GM04503 (cell line): ENCODE measurements around the gene TNRC6B.
"Not testable (repeated sequence)": the region's sequence is repeated elsewhere in the genome, so short reads cannot be mapped to it uniquely, and the experiment has no call there.

Experiments used
- DNase-seq: peaks from one replicate; pipeline ENCODE4 v3.0.0-alpha.2; 2012; ENCODE audit warnings: low read depth

TNRC6B gene, protein sequence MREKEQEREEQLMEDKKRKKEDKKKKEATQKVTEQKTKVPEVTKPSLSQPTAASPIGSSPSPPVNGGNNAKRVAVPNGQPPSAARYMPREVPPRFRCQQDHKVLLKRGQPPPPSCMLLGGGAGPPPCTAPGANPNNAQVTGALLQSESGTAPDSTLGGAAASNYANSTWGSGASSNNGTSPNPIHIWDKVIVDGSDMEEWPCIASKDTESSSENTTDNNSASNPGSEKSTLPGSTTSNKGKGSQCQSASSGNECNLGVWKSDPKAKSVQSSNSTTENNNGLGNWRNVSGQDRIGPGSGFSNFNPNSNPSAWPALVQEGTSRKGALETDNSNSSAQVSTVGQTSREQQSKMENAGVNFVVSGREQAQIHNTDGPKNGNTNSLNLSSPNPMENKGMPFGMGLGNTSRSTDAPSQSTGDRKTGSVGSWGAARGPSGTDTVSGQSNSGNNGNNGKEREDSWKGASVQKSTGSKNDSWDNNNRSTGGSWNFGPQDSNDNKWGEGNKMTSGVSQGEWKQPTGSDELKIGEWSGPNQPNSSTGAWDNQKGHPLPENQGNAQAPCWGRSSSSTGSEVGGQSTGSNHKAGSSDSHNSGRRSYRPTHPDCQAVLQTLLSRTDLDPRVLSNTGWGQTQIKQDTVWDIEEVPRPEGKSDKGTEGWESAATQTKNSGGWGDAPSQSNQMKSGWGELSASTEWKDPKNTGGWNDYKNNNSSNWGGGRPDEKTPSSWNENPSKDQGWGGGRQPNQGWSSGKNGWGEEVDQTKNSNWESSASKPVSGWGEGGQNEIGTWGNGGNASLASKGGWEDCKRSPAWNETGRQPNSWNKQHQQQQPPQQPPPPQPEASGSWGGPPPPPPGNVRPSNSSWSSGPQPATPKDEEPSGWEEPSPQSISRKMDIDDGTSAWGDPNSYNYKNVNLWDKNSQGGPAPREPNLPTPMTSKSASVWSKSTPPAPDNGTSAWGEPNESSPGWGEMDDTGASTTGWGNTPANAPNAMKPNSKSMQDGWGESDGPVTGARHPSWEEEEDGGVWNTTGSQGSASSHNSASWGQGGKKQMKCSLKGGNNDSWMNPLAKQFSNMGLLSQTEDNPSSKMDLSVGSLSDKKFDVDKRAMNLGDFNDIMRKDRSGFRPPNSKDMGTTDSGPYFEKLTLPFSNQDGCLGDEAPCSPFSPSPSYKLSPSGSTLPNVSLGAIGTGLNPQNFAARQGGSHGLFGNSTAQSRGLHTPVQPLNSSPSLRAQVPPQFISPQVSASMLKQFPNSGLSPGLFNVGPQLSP (N-terminal part only)

DNA sequence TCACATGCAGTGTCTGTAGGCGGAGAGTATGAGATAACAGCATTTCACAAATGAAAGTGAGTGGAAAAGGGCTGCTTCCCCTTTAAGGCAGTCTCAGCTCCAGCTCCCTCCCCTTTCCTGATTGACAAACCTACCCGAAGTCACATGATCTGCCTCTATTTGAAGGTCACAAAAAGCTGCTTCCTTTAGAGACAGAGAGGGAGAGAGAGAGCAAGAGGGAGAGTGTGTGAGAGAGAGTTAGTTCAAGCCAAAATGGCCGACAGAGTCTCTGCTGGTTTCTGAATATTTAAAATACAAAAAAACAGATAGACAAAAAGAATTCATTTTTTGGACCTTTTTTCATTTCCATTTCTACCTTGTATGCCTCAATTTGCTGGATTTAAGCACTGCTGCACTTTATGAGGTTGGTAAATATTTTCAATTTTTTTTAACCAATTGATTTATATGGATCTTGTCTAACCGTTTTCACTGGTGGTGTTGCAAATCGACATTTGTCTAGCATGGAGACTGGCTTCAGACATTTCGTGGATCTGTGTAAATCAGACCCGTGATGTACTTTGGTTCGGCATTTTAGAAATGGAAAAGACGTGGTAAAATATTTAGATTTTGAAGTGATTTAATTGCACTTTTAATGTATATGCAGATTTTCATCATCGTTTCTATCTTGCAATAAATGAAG is at the start of gene TNRC6B:
Gene TNRC6B (plus strand): TSS at position 188 of the 679 bp plus-strand sequence. CDS start 211 bp downstream, at position 399.
- peak; percentile 97 for DNase-seq

GRCh38 chr22:40128989-40129388 is 48.7 kb upstream of the TNRC6B start:
- no peak for DNase-seq

- DNase-seq: no peak
Observed at GRCh38 chr22:40137132-40137531, 40.6 kb upstream of the TNRC6B start.

GRCh38 chr22:40138866-40139265 is 38.9 kb upstream of the TNRC6B start:
- no peak for DNase-seq

GRCh38 chr22:40147388-40148176 is 30.1 kb upstream of the TNRC6B start:
- no peak for DNase-seq

GRCh38 chr22:40153192-40153591 is 24.5 kb upstream of the TNRC6B start:
- no peak for DNase-seq

DNA sequence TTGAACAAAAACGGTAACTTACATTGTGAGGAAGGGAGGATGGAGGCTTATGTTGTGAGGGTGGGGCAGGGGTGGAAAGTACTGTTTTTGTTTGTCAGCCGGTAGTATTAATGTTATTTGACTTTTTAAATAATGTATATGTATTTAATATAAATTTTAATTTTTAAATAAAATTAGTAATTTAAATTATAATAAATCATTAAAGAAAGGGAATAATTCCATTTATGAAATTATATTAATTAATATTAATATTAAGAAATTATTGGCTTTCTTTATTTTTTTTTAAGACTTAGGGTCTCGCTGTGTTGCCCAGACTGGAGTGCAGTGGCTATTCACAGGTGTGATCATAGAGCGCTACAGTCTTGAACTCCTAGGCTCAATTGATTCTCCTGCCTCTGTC is 24.0 kb upstream of the TNRC6B start:
- DNase-seq: no peak

DNA sequence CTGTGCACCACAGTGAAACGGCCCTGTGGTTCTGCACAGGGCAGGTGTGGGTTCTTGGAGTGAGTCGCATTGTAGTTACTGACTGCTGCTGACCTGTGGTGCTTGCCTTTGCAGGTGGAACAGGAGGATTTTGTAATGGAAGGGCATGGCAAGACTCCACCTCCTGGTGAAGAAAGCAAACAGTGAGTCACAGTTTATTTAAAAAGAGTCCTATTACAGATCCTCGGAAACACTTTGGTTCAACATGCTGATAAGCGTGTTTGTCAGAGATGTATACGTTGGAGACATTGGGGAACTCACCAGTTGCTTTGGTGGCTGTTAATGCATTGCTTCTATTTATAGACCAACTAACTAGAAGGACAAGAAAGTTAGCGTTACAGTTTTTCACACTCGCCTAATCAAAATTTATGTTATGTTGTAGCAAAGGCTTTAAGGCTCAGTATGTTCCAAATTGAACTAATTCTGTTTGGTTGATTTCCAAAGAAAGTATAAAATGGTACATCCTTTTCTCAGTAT is 21.7 kb upstream of the TNRC6B start:
- no peak for DNase-seq

DNA sequence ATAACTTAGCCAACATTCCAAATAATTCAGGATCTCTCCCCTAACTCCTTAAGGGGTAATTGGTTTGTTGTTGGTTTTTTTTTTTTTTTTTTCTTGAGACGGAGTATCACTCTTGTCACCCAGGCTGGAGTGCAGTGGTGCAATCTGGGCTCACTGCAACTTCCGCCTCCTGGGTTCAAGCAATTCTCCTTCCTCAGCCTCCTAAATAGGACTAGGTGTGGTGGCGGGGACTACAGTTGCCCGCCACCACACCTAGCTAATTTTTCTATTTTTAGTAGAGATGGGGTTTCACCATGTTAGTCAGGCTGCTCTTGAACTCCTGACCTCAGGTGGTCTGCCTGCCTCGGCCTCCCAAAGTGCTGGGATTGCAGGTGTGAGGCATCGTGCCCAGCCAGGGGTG is 21.0 kb upstream of the TNRC6B start:
- not testable (repeated sequence) for DNase-seq

GRCh38 chr22:40157330-40157945 is 20.3 kb upstream of the TNRC6B start:
- no peak for DNase-seq

GRCh38 chr22:40161194-40161593 is 16.5 kb upstream of the TNRC6B start:
- DNase-seq: no peak

GRCh38 chr22:40165537-40165936 is 12.2 kb upstream of the TNRC6B start:
- not testable (repeated sequence) for DNase-seq

DNA sequence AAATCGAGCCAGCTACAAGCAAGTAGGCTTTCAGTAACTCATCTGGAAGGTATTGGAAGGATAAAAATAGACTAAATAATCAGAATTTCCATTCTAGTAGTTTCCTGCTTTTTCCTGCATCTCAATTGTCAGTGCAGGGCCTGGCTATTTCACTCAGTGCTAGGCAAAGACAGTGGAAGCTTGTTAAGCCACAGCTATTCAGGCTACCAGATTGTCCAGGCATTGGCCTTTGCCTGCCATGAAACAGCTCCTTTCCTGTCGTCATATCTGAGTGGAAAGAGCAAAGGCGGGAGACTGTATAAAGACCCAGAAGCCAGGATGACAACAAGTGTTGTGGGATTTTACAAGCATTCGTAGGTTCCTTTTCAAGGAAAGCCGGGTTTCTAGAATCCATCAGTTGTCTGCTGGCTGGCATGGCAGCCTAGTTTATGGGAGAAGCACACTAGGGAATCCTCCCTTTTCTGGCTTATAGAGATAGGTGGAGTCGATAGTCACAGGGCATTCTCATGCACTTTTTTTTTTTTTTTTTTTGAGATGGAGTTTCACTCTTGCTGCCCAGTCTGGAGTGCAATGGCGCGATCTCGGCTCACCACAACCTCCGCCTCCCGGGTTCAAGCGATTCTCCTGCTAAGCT is 2.0 kb upstream of the TNRC6B start:
- no peak for DNase-seq

- no peak for DNase-seq
Observed at GRCh38 chr22:40176921-40177737, 596 bp upstream of the TNRC6B start.

DNA sequence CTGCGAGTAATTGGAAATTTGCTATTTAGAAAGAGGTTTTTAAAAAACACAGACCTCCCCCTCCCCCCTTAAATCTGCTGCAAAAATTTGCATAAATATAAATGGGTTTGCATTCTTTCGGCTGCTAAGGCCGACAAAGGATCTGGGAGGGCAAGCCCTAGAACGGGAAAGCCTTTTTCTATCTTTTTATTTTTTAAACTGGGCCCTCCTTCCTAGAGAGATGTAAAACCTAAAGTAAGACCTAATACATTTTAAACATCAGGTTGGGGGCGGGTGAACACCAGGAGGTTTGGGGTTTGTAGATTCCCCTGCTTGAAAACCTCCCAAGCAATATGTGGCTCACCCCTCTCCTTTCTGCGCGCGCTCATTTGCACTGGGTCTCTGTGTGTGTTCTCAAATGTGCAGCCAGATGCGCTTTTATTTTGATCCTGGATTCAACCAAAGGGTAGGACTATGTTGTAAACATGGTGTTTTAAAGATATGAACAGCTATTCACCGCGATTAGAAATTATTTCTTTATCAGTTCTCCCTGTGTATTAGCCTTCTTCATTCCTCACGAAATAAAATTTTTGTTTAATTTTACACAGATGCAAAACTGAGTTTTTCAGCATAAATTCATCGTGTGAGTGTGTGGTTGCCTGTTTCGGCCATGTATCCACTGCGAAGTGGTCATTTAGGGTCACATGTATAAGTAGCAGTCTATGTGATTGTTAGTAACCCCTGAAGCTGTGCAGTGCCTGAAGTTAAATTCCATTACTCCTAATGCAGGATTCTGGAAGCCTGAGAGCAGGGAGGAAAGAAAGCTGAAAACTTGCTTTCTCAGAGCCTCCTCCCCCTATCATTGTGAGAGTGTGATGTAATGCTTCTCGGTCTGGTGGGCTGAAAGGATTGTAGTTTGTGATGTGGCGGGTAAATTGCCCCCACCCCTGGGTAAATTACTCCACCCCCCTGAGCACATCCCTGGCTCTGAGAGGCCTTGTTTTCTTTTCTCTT is 988 bp downstream of the TNRC6B start:
- no peak for DNase-seq

DNA sequence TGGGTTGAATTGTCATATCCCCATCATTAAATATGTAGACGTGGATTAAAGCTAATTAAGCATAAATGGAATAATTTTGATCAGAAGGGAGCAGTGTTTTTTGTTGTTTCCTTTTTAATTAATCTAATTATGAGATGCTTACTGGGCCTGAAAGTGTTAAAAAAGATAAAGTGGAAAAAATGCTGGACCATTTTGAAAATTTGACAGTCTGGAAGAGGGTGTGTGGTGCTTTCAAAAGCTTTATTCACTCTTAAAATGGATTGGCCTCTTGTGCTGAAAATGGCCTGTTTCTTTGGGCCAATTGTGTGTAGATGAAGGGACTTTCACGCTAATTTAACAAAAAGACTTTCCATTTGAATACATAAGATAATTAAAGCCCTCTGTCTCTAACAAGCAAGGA is 1.8 kb downstream of the TNRC6B start:
- no peak for DNase-seq

DNA sequence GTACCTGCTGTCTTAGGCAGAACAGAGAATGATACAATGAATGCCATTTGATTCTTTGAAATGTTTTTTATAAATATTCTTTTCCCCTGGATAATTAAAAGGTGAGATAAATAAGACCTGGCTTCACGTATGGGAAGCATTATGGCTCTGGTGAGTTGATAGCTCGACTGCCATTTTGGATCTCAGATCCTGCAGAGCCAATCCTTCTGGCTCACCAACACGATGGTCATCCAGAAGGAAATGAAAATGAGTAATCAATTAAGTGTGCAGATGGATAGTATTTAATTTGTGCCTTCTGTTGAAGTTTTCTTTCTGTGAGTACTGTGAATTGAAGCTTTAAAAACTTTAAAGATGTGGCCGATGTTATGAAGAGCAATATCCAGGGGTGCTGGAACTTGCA is 2.7 kb downstream of the TNRC6B start:
- DNase-seq: no peak

- no peak for DNase-seq
Observed at GRCh38 chr22:40181323-40181722, 3.6 kb downstream of the TNRC6B start.
